Right lobe of liver (tissue), 4 donors: Measurements from ENCODE around the gene PUM2.

Experiments used
- CTCF ChIP-seq, 4 donors: fragments of 200-600 bp in 3 of 4; fragments of 450-650 bp in 1 of 4; IDR thresholded peaks; one replicate each; pipeline versions ENCODE4 v1.5.1 to v1.8.0; 2016 to 2022; ENCODE audit warnings: antibody characterized with exemption in 4 of 4, mild to moderate bottlenecking in 2 of 4
- POLR2A ChIP-seq: fragments of 450-650 bp; IDR thresholded peaks from one replicate; pipeline ENCODE4 v1.6.1; 2017; ENCODE audit warnings: antibody characterized with exemption, mild to moderate bottlenecking
- donor health status: DM: no; HTN: no; CAD: no.
- donor health status: DM: no; HTN: no; CAD: no.
- donor health status: DM: no; HTN: yes; CAD: no.

- TF ChIP-seq CTCF (IDR thresholded peaks at IDR 0.05) (no peak), POLR2A (no peak)
Measured at GRCh38 chr2:20222769-20223406, 127.8 kb downstream of the PUM2 start.
